Liver (tissue), 3 donors: Measurements from ENCODE around the gene SMIM1.

Experiments
- CTCF ChIP-seq: fragments of 150-350 bp; IDR thresholded peaks from 2 replicates; pipeline ENCODE4 v1.5.1; 2017; ENCODE audit warnings: improper control_type of control experiment, low read depth, low read length; ENCODE audit not compliant: missing input control
- JUND ChIP-seq, 2 donors: IDR thresholded peaks; 2 replicates each; pipeline ENCODE4 v1.6.1; 2016; ENCODE audit warnings: antibody characterized with exemption in 2 of 2
- donor health status: healthy.
- donor health status: healthy.

GRCh38 chr1:3795453-3796214 lies 23.1 kb downstream of the SMIM1 start:
- TF ChIP-seq CTCF (no peak), JUND (IDR thresholded peaks at IDR 0.05) (no peak)
